D721Med (cell line): ENCODE data around the gene LHX8.

ENCODE experiments used
- DNase-seq: peaks from one replicate; pipeline ENCODE4 v3.0.0; 2011; ENCODE audit warnings: low spot score; ENCODE audit not compliant: insufficient read length
- FAIRE-seq: peaks from 2 replicates; lab custom pipeline; 2011; peaks lifted over from hg19 to GRCh38; lab: Jason Lieb, UNC
- TF ChIP-seq, protein P1 (sequence below): IDR thresholded peaks from 2 replicates; pipeline ENCODE4 v1.5.1; 2012; ENCODE audit warnings: mild to moderate bottlenecking, control low read depth; ENCODE audit not compliant: insufficient read depth; ENCODE audit errors: missing control alignments

LHX8 gene

DNA sequence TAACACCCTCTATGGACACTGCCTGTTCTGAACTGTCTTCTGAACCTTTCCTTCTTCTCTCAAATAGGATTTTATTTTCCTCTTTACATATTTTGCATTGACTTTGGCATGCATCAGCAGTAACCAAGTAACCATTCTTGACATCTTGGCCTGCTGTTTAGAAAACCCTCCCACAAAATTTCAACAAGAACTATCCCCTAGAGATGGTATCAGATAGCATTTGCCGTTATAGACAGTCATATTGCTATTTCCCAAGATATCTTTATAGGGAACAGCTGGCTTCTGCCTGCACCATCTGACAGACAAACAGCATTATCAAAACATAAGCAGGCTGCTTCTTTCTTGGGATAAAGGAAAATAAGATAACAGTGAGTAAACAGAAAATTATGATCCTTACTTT, 54.7 kb downstream of the LHX8 start:
- FAIRE-seq (no peak), DNase-seq (no peak)
- TF ChIP-seq, protein P1, sequence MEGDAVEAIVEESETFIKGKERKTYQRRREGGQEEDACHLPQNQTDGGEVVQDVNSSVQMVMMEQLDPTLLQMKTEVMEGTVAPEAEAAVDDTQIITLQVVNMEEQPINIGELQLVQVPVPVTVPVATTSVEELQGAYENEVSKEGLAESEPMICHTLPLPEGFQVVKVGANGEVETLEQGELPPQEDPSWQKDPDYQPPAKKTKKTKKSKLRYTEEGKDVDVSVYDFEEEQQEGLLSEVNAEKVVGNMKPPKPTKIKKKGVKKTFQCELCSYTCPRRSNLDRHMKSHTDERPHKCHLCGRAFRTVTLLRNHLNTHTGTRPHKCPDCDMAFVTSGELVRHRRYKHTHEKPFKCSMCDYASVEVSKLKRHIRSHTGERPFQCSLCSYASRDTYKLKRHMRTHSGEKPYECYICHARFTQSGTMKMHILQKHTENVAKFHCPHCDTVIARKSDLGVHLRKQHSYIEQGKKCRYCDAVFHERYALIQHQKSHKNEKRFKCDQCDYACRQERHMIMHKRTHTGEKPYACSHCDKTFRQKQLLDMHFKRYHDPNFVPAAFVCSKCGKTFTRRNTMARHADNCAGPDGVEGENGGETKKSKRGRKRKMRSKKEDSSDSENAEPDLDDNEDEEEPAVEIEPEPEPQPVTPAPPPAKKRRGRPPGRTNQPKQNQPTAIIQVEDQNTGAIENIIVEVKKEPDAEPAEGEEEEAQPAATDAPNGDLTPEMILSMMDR: no peak

DNA sequence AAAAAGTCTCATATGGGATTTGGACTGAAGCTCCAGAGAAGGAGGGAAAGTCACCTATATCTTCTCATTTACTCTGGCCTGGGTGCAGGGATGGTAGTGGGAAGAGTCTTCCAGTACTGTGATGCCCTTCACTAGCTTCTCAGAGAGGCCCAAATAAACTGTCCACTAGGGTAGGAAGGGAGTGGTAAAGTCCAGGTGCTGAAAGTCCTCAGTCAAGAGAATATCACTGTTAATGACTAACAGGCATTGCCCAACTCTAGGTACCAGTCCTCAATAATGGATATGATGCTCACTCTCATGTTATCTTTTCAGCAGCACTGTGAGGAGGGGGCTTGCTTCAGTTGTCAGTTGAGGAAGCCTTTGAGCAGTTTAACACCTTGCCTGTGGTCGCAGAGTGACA, 64.0 kb downstream of the LHX8 start:
- no peak for FAIRE-seq
- no peak for DNase-seq
- TF ChIP-seq, protein P1: no peak

DNA sequence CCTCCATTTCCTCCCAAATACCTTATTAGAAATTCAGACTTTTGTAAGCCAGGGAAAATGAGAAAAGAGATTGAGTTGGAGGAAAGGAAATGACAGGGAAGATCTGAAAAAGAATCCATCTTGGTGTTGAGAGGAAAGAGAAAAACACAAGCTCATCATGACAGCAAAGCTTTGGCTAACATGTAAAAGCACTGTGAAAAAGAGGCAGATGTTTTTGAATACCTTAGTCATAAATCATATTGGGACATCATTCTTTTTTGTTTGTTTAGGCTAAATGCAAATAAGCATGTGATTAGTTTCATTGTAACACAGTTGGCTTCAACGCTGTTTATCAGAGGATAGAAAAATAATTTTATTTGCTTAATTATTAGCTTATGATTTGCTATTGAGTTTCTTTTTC, 64.6 kb downstream of the LHX8 start:
- TF ChIP-seq, protein P1: no peak
- FAIRE-seq (peak; percentile 29), DNase-seq (no peak)

DNA sequence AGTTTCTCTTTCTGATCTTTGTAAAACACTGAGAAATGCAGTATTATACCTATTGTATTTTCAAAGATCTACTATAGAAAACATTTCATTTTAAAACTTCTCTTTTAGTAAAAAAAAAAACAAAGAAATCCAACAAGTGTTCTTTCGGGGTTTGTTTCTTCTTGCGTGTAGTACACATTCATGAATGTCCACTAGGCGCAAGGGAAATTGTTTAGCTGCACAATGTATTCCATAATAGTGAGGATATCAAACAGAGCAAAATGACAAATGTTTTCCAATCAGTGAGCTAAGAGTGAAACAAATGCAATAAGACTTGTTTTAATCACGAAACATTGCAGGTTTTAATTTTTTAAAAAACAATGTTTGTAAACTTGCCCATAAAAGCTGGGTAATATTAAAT, 68.6 kb downstream of the LHX8 start:
- DNase-seq (no peak), FAIRE-seq (peak; percentile 38)
- TF ChIP-seq, protein P1: no peak

DNA sequence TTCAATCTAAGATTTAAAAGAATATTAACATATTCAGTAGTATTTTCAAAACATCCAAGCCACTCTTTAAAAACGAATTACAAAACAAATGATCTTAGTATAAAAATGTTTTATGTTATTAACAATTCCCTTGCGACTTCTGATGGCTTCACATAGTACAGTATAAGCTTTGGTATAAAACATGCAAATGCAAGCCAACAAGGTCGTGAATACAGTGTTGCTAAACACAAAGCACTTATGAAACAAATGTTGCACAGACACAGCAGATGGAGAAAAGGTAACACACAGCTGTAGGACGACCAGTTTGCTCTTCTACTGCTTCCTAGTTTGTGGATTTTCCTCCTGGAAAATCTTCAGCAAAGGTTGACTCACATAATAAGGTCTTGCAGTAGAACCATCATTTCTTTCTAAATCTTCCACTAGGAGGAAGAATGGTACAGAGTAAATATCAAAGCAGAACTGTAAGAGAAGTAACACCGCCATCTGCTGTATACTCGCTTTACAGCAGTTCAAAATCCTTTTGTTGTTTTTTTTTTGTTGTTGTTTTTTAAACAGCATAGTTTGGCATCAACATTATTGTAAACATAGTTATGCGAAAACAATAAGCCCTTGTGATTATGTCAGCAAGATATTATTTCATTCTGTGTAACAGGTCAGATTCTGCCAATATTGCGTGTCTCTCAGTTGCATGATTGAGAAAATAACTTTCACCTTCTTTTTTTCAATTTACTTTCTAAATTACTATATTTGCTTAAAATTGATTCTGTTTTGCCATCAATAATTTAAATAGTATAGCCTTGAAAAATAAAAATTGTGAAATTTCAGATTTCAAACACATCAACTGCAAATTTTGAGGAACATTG, 69.5 kb downstream of the LHX8 start:
- FAIRE-seq (peak; percentile 98), DNase-seq (peak; percentile 16)
- TF ChIP-seq, protein P1: peak; percentile 80

DNA sequence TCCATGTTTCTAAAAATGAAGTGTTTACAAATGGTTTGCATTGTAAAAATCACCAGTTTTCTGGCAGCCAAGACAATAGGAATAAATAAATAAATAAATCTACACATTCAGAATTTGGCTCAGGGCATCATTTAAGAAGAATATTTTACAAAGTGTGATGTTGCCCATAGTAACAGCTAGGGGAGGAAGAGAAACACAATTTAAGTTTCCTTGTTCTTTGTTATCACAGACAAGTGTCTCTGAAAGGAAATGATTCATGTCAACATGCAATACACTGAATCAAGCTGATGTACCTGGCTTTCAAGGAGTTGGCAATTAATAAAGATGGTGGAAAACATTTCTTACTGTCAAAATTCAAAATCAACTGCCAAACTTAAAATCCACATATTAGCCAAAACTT, 74.7 kb downstream of the LHX8 start:
- DNase-seq (no peak), FAIRE-seq (peak; percentile 38)
- TF ChIP-seq, protein P1: no peak
